SK-N-SH (cell line): ENCODE results near the gene FHOD3. TPM values are rescaled to one million over a fixed set of nuclear protein-coding genes. Genes with fewer than 3 reads are reported as not detected.

Experiments used
- CTCF ChIA-PET: fragments of 300-600, 350-600 bp; formaldehyde crosslinking; extraction: SDS; loops from one replicate; lab custom pipeline; 2021; lab: Yijun Ruan, JAX
- POLR2A ChIA-PET: fragments of 350-600 bp; sonication (Branson Sonifier 250); formaldehyde crosslinking; extraction: SDS; loops from one replicate; lab custom pipeline; 2020; ENCODE audit warnings: antibody characterized with exemption, inconsistent platforms; lab: Yijun Ruan, JAX
- DNase-seq: peaks from one replicate; pipeline ENCODE4 v3.0.0; 2012
- H2AFZ ChIP-seq: fragments of 200-600 bp; sonication (generic); 2 replicates; pipeline ENCODE4 v1.8.1; 2016; ENCODE audit warnings: antibody characterized with exemption, mild to moderate bottlenecking, low read depth
- H3F3A ChIP-seq: fragments of 200-600 bp; sonication (generic); replicated peaks from 2 replicates; pipeline ENCODE3; 2016; ENCODE audit warnings: antibody characterized with exemption, mild to moderate bottlenecking; ENCODE audit not compliant: insufficient read depth
- H3K27ac ChIP-seq, 2 experiments: fragments of 200-500 bp in 1 of 2; fragments of 200-600 bp in 1 of 2; sonication (Bioruptor generic) in 1 of 2; sonication (generic), shearing (Covaris generic) in 1 of 2; 2 replicates each; pipeline versions ENCODE4 v1.5.1 to v1.6.1; 2014 to 2016; ENCODE audit warnings: low read depth in 2 of 2, inconsistent platforms in 1 of 2, low read length in 1 of 2, mild to moderate bottlenecking in 1 of 2, mixed read lengths in 1 of 2
- H3K27me3 ChIP-seq: fragments of 200-600 bp; sonication (generic), shearing (Covaris generic); 2 replicates; pipeline ENCODE4 v1.6.1; 2016; ENCODE audit warnings: mixed run types; ENCODE audit not compliant: insufficient read depth
- H3K36me3 ChIP-seq, 2 experiments: fragments of 200-500 bp in 1 of 2; fragments of 200-600 bp in 1 of 2; sonication (Bioruptor generic) in 1 of 2; sonication (generic) in 1 of 2; replicated peaks in 1 of 2; 2 replicates each; pipeline versions ENCODE3 to v1.5.1; 2014 to 2016; ENCODE audit warnings: low read length in 1 of 2, mild to moderate bottlenecking in 1 of 2; ENCODE audit not compliant: insufficient read depth in 2 of 2, control insufficient read depth in 1 of 2
- H3K4me1 ChIP-seq, 2 experiments: fragments of 200-500 bp in 1 of 2; fragments of 200-600 bp in 1 of 2; sonication (Bioruptor generic) in 1 of 2; sonication (generic), shearing (Covaris generic) in 1 of 2; 2 replicates each; pipeline versions ENCODE4 v1.5.1 to v1.6.1; 2014 to 2016; ENCODE audit warnings: low read depth in 1 of 2, low read length in 1 of 2, mixed run types in 1 of 2; ENCODE audit not compliant: insufficient read depth in 2 of 2, control insufficient read depth in 1 of 2
- H3K4me2 ChIP-seq: fragments of 200-600 bp; sonication (generic), shearing (Covaris generic); 2 replicates; pipeline ENCODE4 v1.6.1; 2017; ENCODE audit warnings: mixed run types
- H3K4me3 ChIP-seq, 2 experiments: fragments of 200-500 bp in 1 of 2; fragments of 200-600 bp in 1 of 2; sonication (Bioruptor generic) in 1 of 2; sonication (generic), shearing (Covaris generic) in 1 of 2; 2 replicates each; pipeline versions ENCODE4 v1.5.1 to v1.8.1; 2014 to 2016; ENCODE audit warnings: low read depth in 2 of 2, inconsistent platforms in 1 of 2, low read length in 1 of 2, mild to moderate bottlenecking in 1 of 2, mixed read lengths in 1 of 2, moderate library complexity in 1 of 2
- H3K79me2 ChIP-seq: fragments of 200-600 bp; sonication (generic); 2 replicates; pipeline ENCODE4 v1.8.1; 2017; ENCODE audit warnings: mild to moderate bottlenecking; ENCODE audit not compliant: insufficient read depth
- H3K9ac ChIP-seq: fragments of 200-600 bp; sonication (generic); 2 replicates; pipeline ENCODE4 v1.6.1; 2017; ENCODE audit warnings: mixed run types
- H3K9me2 ChIP-seq: fragments of 200-600 bp; sonication (generic); 2 replicates; pipeline ENCODE4 v1.6.1; 2017; ENCODE audit warnings: mixed run types
- H3K9me3 ChIP-seq: fragments of 200-600 bp; sonication (generic); 2 replicates; pipeline ENCODE4 v1.6.1; 2017; ENCODE audit warnings: mixed run types, mild to moderate bottlenecking, moderate library complexity
- H4K20me1 ChIP-seq: fragments of 200-600 bp; sonication (generic); 2 replicates; pipeline ENCODE4 v1.6.1; 2017; ENCODE audit warnings: mild to moderate bottlenecking, mixed run types; ENCODE audit not compliant: insufficient read depth
- JUND ChIP-seq: IDR thresholded peaks from 2 replicates; pipeline ENCODE4 v1.4.0; 2012
- MEF2A ChIP-seq: IDR thresholded peaks from 2 replicates; pipeline ENCODE4 v1.4.0; 2012; ENCODE audit warnings: low read depth, borderline replicate concordance
- NFIC ChIP-seq: IDR thresholded peaks from 2 replicates; pipeline ENCODE4 v1.4.0; 2012; ENCODE audit warnings: borderline replicate concordance
- TEAD4 ChIP-seq: IDR thresholded peaks from 2 replicates; pipeline ENCODE4 v1.4.0; 2012; ENCODE audit warnings: mild to moderate bottlenecking, borderline replicate concordance; ENCODE audit not compliant: insufficient read depth
- WGBS: methylation state at CpG from one replicate; pipeline ENCODE4 v1.1.6; 2017; ENCODE audit warnings: low lambda C conversion rate; 5-methylcytosine and 5-hydroxymethylcytosine counted together
- polyA plus RNA-seq, 3 experiments: library from polyadenylated mRNA; depleted of rRNA; stranded (reverse); fragments of >200 nt; gene quantifications; 2 replicates each; pipeline ENCODE4 v1.2.3, GENCODE V29; 2012
- TF ChIP-seq, protein P1 (sequence below): IDR thresholded peaks from 2 replicates; pipeline ENCODE4 v1.4.0; 2012; ENCODE audit warnings: low read depth, borderline replicate concordance
- TF ChIP-seq, protein P2 (sequence below): fragments of 150-350 bp; IDR thresholded peaks from 2 replicates; pipeline ENCODE4 v1.6.1; 2016; ENCODE audit warnings: mild to moderate bottlenecking, low read depth, low read length
- TF ChIP-seq, protein P3 (sequence below): IDR thresholded peaks from 2 replicates; pipeline ENCODE4; 2012
- TF ChIP-seq, protein P4 (sequence below): IDR thresholded peaks from 2 replicates; pipeline ENCODE4 v1.6.1; 2012; ENCODE audit warnings: mild to moderate bottlenecking, low read depth, low read length, moderate library complexity
- TF ChIP-seq, protein P5 (sequence below): fragments of 150-350 bp; IDR thresholded peaks from 2 replicates; pipeline ENCODE4 v1.6.1; 2017; ENCODE audit warnings: antibody characterized with exemption, low read length, low read depth, borderline replicate concordance

The FHOD3 gene
- polyA plus RNA-seq, 1 of the 3 experiments (the other 2 are of a cell fraction), result 10.9 TPM

DNA sequence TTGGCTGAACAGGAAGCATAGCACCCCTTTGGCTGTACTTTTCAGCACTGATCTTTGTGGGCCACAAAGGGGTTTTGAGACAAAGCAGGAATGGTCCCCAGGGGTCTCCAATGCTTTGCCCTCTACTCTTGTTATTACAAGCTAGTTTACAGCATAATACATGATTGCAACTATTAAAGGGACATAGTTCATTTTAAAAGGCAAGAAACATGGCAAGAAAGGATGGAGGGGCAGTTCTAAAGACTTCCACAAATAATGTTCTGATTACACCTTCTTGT is 196.6 kb downstream of the FHOD3 start (continued):
- TF ChIP-seq, protein P1, sequence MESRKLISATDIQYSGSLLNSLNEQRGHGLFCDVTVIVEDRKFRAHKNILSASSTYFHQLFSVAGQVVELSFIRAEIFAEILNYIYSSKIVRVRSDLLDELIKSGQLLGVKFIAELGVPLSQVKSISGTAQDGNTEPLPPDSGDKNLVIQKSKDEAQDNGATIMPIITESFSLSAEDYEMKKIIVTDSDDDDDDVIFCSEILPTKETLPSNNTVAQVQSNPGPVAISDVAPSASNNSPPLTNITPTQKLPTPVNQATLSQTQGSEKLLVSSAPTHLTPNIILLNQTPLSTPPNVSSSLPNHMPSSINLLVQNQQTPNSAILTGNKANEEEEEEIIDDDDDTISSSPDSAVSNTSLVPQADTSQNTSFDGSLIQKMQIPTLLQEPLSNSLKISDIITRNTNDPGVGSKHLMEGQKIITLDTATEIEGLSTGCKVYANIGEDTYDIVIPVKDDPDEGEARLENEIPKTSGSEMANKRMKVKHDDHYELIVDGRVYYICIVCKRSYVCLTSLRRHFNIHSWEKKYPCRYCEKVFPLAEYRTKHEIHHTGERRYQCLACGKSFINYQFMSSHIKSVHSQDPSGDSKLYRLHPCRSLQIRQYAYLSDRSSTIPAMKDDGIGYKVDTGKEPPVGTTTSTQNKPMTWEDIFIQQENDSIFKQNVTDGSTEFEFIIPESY, result no peak
- TF ChIP-seq, protein P2, sequence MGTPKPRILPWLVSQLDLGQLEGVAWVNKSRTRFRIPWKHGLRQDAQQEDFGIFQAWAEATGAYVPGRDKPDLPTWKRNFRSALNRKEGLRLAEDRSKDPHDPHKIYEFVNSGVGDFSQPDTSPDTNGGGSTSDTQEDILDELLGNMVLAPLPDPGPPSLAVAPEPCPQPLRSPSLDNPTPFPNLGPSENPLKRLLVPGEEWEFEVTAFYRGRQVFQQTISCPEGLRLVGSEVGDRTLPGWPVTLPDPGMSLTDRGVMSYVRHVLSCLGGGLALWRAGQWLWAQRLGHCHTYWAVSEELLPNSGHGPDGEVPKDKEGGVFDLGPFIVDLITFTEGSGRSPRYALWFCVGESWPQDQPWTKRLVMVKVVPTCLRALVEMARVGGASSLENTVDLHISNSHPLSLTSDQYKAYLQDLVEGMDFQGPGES, result no peak
- no peak for TF ChIP-seq JUND

DNA sequence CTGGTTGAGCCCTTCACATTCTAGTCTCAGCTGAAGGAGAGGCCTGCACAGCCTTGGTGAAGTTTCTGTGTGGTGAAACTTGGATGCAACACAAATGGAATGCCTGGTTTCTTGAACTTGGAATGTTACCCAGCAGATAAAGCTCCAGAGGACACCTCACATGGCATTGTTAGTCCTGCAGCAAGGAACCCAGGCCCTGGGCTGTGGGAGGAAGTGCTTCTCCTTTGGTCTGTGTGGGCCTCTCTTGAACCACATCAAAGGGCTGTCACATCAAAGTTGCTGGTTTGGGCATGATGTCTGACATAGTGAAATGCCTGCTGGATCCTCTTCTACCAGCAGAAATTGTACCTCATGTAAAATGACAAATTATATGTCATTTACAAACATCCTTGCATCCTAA is 198.5 kb downstream of the FHOD3 start:
- H3K27me3 ChIP-seq, result no peaks in the 10 kb centered on the region
- TF ChIP-seq NFIC (no peak), MEF2A (no peak)
- TF ChIP-seq, protein P3, sequence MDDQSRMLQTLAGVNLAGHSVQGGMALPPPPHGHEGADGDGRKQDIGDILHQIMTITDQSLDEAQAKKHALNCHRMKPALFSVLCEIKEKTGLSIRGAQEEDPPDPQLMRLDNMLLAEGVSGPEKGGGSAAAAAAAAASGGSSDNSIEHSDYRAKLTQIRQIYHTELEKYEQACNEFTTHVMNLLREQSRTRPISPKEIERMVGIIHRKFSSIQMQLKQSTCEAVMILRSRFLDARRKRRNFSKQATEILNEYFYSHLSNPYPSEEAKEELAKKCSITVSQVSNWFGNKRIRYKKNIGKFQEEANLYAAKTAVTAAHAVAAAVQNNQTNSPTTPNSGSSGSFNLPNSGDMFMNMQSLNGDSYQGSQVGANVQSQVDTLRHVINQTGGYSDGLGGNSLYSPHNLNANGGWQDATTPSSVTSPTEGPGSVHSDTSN, result no peak
- no peak overlapping the region for H3K4me3 ChIP-seq
- no peaks in the 10 kb centered on the region for H4K20me1 ChIP-seq
- H3K27ac ChIP-seq, result no peak overlapping the region
- H3K79me2 ChIP-seq, result no peaks in the 10 kb centered on the region
- H3K4me1 ChIP-seq, result peaks cover 0 to 20% of the 10 kb centered on the region in 2 experiments; a peak in 2 of 4 replicates
- H3K4me2 ChIP-seq, result no peak overlapping the region
- ChIA-PET CTCF (no interaction called here), POLR2A (no interaction called here)
- no peak for DNase-seq
- H3K9me2 ChIP-seq, result no peaks in the 10 kb centered on the region
- H3K9me3 ChIP-seq, result no peaks in the 10 kb centered on the region
- H3K9ac ChIP-seq, result no peak overlapping the region
- no peaks in the 10 kb centered on the region for H3K36me3 ChIP-seq
- no peak overlapping the region for H2AFZ ChIP-seq
- peaks cover 3% of the 10 kb centered on the region for H3F3A ChIP-seq

DNA sequence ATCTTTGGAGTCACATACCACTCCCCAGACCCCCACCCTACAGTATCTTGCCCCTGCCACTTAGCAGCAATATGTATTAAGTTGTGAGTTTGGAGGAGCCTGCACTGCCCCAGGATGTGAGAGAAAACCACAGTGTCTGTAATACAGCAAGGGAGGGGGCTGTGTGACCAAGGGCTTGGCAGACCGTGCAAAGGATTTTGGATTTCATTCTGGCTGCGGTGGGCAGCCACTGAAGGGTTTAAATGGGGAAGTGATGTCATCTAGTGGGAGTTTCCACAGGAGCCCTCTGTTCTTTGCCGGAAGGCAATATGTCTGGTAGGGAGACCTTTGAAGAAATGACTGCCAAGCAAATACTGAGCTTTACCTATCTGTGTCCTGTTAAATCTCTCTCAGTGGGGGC is 202.4 kb downstream of the FHOD3 start:
- Histone ChIP-seq H3K27me3 (no peaks in the 10 kb centered on the region), H3K4me1 (peaks cover 0 to 7% of the 10 kb centered on the region in 2 experiments; a peak in 1 of 4 replicates), H3K27ac (no peak overlapping the region), H3K9me3 (no peaks in the 10 kb centered on the region), H3F3A (peaks cover 3% of the 10 kb centered on the region), H2AFZ (no peak overlapping the region), H4K20me1 (no peaks in the 10 kb centered on the region), H3K9me2 (no peaks in the 10 kb centered on the region), H3K9ac (no peak overlapping the region), H3K4me2 (no peak overlapping the region), H3K4me3 (no peak overlapping the region), H3K36me3 (no peaks in the 10 kb centered on the region), H3K79me2 (no peaks in the 10 kb centered on the region)
- ChIA-PET CTCF (no interaction called here), POLR2A (no interaction called here)
- no peak for DNase-seq
- TF ChIP-seq, protein P4, sequence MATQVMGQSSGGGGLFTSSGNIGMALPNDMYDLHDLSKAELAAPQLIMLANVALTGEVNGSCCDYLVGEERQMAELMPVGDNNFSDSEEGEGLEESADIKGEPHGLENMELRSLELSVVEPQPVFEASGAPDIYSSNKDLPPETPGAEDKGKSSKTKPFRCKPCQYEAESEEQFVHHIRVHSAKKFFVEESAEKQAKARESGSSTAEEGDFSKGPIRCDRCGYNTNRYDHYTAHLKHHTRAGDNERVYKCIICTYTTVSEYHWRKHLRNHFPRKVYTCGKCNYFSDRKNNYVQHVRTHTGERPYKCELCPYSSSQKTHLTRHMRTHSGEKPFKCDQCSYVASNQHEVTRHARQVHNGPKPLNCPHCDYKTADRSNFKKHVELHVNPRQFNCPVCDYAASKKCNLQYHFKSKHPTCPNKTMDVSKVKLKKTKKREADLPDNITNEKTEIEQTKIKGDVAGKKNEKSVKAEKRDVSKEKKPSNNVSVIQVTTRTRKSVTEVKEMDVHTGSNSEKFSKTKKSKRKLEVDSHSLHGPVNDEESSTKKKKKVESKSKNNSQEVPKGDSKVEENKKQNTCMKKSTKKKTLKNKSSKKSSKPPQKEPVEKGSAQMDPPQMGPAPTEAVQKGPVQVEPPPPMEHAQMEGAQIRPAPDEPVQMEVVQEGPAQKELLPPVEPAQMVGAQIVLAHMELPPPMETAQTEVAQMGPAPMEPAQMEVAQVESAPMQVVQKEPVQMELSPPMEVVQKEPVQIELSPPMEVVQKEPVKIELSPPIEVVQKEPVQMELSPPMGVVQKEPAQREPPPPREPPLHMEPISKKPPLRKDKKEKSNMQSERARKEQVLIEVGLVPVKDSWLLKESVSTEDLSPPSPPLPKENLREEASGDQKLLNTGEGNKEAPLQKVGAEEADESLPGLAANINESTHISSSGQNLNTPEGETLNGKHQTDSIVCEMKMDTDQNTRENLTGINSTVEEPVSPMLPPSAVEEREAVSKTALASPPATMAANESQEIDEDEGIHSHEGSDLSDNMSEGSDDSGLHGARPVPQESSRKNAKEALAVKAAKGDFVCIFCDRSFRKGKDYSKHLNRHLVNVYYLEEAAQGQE, result no peak
- no peak for TF ChIP-seq TEAD4
- TF ChIP-seq, protein P5, sequence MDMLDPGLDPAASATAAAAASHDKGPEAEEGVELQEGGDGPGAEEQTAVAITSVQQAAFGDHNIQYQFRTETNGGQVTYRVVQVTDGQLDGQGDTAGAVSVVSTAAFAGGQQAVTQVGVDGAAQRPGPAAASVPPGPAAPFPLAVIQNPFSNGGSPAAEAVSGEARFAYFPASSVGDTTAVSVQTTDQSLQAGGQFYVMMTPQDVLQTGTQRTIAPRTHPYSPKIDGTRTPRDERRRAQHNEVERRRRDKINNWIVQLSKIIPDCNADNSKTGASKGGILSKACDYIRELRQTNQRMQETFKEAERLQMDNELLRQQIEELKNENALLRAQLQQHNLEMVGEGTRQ, result no peak
- no peak for TF ChIP-seq JUND
- 93% methylated on average over 3 of the region's 3 CpGs for WGBS
